Measurements from ENCODE around the gene TMED8. TPM values are rescaled to one million over a fixed set of nuclear protein-coding genes. Genes with fewer than 3 reads are reported as not detected.

The TMED8 gene
- total and polyA plus RNA-seq, 2 of the 13 experiments (the other 11 are each of a cell fraction or from before 2014, with no cell fraction given) = 6.0 to 11.7 TPM

DNA sequence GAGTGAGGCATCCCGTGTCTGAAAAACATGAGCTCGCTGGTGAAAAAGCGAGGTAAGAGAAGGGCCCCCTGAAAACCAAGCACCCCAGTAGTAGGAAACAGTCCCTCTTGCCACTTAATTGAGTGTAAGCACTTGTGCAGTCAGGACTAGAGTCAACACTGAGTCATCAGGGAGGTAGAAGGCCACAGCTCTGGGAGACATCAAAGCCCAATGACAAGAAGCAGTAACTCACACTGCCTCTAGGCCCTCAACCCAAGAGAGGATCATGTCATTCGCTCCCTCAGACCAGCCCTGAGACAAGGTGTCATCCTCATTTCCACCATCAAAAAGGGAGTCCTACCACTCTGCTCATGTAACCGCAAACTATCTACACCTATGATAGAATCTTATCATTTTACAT, 74.0 kb downstream of the TMED8 start (continued):
- TF ChIP-seq, protein P1, sequence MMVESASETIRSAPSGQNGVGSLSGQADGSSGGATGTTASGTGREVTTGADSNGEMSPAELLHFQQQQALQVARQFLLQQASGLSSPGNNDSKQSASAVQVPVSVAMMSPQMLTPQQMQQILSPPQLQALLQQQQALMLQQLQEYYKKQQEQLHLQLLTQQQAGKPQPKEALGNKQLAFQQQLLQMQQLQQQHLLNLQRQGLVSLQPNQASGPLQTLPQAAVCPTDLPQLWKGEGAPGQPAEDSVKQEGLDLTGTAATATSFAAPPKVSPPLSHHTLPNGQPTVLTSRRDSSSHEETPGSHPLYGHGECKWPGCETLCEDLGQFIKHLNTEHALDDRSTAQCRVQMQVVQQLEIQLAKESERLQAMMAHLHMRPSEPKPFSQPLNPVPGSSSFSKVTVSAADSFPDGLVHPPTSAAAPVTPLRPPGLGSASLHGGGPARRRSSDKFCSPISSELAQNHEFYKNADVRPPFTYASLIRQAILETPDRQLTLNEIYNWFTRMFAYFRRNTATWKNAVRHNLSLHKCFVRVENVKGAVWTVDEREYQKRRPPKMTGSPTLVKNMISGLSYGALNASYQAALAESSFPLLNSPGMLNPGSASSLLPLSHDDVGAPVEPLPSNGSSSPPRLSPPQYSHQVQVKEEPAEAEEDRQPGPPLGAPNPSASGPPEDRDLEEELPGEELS (CRISPR knock-in tag; IDR thresholded peaks at IDR 0.05) = peak; percentile 68
- TF ChIP-seq TCF7 (IDR thresholded peaks at IDR 0.05; ENCODE audit: low read depth) (peak; percentile 73; the same call in 1 of the 2 replicates), TBX3 (IDR thresholded peaks at IDR 0.05; ENCODE audit: borderline replicate concordance) (peak; percentile 35; the same call in 1 of the 2 replicates), ELF3 (CRISPR knock-in tag; IDR thresholded peaks at IDR 0.05) (peak; percentile 31; the same call in 1 of the 2 replicates), ZNF580 (CRISPR knock-in tag; IDR thresholded peaks at IDR 0.05; ENCODE audit: borderline replicate concordance, low read depth) (0 out of 2 replicates have a peak, but pooled peaks have one; percentile 15), TBX2 (CRISPR knock-in tag; IDR thresholded peaks at IDR 0.05; ENCODE audit: borderline replicate concordance) (peak; percentile 42; the same call in 1 of the 2 replicates), ZNF33B (CRISPR knock-in tag; IDR thresholded peaks at IDR 0.05) (no peak), SKI (IDR thresholded peaks at IDR 0.05; ENCODE audit: partially characterized antibody) (peak; percentile 41), HMGA1 (CRISPR knock-in tag; conservative IDR thresholded peaks at IDR 0.05) (no peak), CEBPG (CRISPR knock-in tag; IDR thresholded peaks at IDR 0.05) (no peak), SOX13 (IDR thresholded peaks at IDR 0.05) (no peak), SOX13 (CRISPR knock-in tag; conservative IDR thresholded peaks at IDR 0.05 in 1 of 2, IDR thresholded peaks at IDR 0.05 in 1 of 2) (peak in 1 of 2 experiments; percentile 31; a peak in 1 of 4 replicates), JUNB (CRISPR knock-in tag; IDR thresholded peaks at IDR 0.05; ENCODE audit: borderline replicate concordance) (0 out of 2 replicates have a peak, but pooled peaks have one; percentile 45), JUND (CRISPR knock-in tag; IDR thresholded peaks at IDR 0.05) (peak; percentile 85), SAP130 (CRISPR knock-in tag; IDR thresholded peaks at IDR 0.05; ENCODE audit: low read depth) (peak; percentile 86), ZBTB10 (CRISPR knock-in tag; IDR thresholded peaks at IDR 0.05; ENCODE audit: borderline replicate concordance) (peak; percentile 86; the same call in 1 of the 2 replicates), FOSL2 (CRISPR knock-in tag; IDR thresholded peaks at IDR 0.05) (peak; percentile 98)
- TF ChIP-seq, protein P2, sequence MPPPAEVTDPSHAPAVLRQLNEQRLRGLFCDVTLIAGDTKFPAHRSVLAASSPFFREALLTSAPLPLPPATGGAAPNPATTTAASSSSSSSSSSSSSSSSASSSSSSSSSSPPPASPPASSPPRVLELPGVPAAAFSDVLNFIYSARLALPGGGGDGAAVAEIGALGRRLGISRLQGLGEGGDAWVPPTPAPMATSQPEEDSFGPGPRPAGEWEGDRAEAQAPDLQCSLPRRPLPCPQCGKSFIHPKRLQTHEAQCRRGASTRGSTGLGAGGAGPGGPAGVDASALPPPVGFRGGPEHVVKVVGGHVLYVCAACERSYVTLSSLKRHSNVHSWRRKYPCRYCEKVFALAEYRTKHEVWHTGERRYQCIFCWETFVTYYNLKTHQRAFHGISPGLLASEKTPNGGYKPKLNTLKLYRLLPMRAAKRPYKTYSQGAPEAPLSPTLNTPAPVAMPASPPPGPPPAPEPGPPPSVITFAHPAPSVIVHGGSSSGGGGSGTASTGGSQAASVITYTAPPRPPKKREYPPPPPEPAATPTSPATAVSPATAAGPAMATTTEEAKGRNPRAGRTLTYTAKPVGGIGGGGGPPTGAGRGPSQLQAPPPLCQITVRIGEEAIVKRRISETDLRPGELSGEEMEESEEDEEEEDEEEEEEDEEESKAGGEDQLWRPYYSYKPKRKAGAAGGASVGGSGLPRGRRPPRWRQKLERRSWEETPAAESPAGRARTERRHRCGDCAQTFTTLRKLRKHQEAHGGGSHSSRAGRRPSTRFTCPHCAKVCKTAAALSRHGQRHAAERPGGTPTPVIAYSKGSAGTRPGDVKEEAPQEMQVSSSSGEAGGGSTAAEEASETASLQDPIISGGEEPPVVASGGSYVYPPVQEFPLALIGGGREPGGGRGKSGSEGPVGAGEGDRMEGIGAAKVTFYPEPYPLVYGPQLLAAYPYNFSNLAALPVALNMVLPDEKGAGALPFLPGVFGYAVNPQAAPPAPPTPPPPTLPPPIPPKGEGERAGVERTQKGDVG (CRISPR knock-in tag; IDR thresholded peaks at IDR 0.05; ENCODE audit: borderline replicate concordance) = no peak
- TF ChIP-seq, protein P3, sequence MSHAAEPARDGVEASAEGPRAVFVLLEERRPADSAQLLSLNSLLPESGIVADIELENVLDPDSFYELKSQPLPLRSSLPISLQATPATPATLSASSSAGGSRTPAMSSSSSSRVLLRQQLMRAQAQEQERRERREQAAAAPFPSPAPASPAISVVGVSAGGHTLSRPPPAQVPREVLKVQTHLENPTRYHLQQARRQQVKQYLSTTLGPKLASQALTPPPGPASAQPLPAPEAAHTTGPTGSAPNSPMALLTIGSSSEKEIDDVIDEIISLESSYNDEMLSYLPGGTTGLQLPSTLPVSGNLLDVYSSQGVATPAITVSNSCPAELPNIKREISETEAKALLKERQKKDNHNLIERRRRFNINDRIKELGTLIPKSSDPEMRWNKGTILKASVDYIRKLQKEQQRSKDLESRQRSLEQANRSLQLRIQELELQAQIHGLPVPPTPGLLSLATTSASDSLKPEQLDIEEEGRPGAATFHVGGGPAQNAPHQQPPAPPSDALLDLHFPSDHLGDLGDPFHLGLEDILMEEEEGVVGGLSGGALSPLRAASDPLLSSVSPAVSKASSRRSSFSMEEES (CRISPR knock-in tag; IDR thresholded peaks at IDR 0.05) = 0 out of 2 replicates have a peak, but pooled peaks have one; percentile 32
- TF ChIP-seq, protein P4, sequence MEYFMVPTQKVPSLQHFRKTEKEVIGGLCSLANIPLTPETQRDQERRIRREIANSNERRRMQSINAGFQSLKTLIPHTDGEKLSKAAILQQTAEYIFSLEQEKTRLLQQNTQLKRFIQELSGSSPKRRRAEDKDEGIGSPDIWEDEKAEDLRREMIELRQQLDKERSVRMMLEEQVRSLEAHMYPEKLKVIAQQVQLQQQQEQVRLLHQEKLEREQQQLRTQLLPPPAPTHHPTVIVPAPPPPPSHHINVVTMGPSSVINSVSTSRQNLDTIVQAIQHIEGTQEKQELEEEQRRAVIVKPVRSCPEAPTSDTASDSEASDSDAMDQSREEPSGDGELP (IDR thresholded peaks at IDR 0.05; ENCODE audit: borderline replicate concordance, low read depth) = peak; percentile 29; the same call in 1 of the 2 replicates
